BJ (cell line): Measurements from ENCODE around the gene WDCP. TPM values are rescaled to one million over a fixed set of nuclear protein-coding genes. Genes with fewer than 3 reads are reported as not detected.
A peak's percentile ranks its signal among the peaks of the same experiment; 100 is the strongest.

ENCODE experiments used
- CTCF ChIA-PET: fragments of 350-600 bp; formaldehyde crosslinking; extraction: SDS; loops from one replicate; lab custom pipeline; 2021; ENCODE audit warnings: antibody characterized with exemption, inconsistent platforms; lab: Yijun Ruan, JAX
- POLR2A ChIA-PET: fragments of 300-600 bp; sonication (Branson Sonifier 250); formaldehyde crosslinking; extraction: SDS; loops from one replicate; lab custom pipeline; 2021; ENCODE audit warnings: antibody characterized with exemption; lab: Charles Lee
- DNase-seq: peaks from one replicate; pipeline ENCODE4 v3.0.0-alpha.2; 2011; ENCODE audit warnings: low read depth
- H3K27me3 ChIP-seq: 2 replicates; pipeline ENCODE4 v1.6.0; 2011; ENCODE audit warnings: low read length; ENCODE audit not compliant: control insufficient read depth, insufficient read depth
- H3K36me3 ChIP-seq: 2 replicates; pipeline ENCODE4 v1.5.1; 2011; ENCODE audit warnings: low read length; ENCODE audit not compliant: control insufficient read depth, insufficient read depth
- H3K4me3 ChIP-seq: 2 replicates; pipeline ENCODE4 v1.5.1; 2011; ENCODE audit warnings: low read depth, mild to moderate bottlenecking, control low read depth, low read length
- CTCF ChIP-seq: IDR thresholded peaks from 2 replicates; pipeline ENCODE4 v1.5.1; 2011; ENCODE audit warnings: low read depth, mild to moderate bottlenecking, control low read depth, inconsistent platforms, low read length, moderate library complexity; ENCODE audit not compliant: insufficient read depth
- polyA plus RNA-seq: library from polyadenylated mRNA; depleted of rRNA; stranded (reverse); fragments of >200 nt; gene quantifications from 2 replicates; pipeline ENCODE4 v1.2.3, GENCODE V29; 2011

The WDCP gene
- polyA plus RNA-seq, 1 experiment = 10.9 TPM

GRCh38 chr2:24022975-24023575 lies 24.1 kb downstream of the WDCP start:
- peaks cover 5% of the 10 kb centered on the region; the same call in 1 of the 2 replicates for H3K36me3 ChIP-seq
- ChIA-PET CTCF (interaction anchor here (1.4 to 1.5 kb wide), 2 partner anchors 23 to 96 kb away, joined by 3 to 6 read pairs; partner anchors contain the start of gene ATAD2B), POLR2A (no interaction called here)
- H3K4me3 ChIP-seq = no peak overlapping the region
- no peak for DNase-seq
- TF ChIP-seq CTCF = no peak
- H3K27me3 ChIP-seq = no peaks in the 10 kb centered on the region

GRCh38 chr2:24022324-24022974 lies 24.7 kb downstream of the WDCP start:
- peaks cover 5% of the 10 kb centered on the region; the same call in 1 of the 2 replicates for H3K36me3 ChIP-seq
- DNase-seq = no peak
- no peak overlapping the region for H3K4me3 ChIP-seq
- ChIA-PET POLR2A (no interaction called here), CTCF (no interaction called here)
- TF ChIP-seq CTCF = no peak
- no peaks in the 10 kb centered on the region for H3K27me3 ChIP-seq

GRCh38 chr2:24021122-24021998 lies 25.8 kb downstream of the WDCP start:
- TF ChIP-seq CTCF = peak; percentile 29
- CTCF ChIA-PET = interaction anchor here (0.6 kb wide), 1 partner anchor 151 kb away, joined by 4 read pairs; no protein-coding TSS in a partner anchor
- Histone ChIP-seq H3K4me3 (no peak overlapping the region), H3K36me3 (peaks cover 5% of the 10 kb centered on the region; the same call in 1 of the 2 replicates), H3K27me3 (no peaks in the 10 kb centered on the region)
- no peak for DNase-seq
- POLR2A ChIA-PET = no interaction called here

- peaks cover 5% of the 10 kb centered on the region; the same call in 1 of the 2 replicates for H3K36me3 ChIP-seq
- POLR2A ChIA-PET = no interaction called here
- CTCF ChIA-PET = no interaction called here
Observed at GRCh38 chr2:24020244-24020643, 26.9 kb downstream of the WDCP start.

More at GRCh38 chr2:24020244-24020643, 26.9 kb downstream of the WDCP start:
- Histone ChIP-seq H3K4me3 (no peak overlapping the region), H3K27me3 (no peaks in the 10 kb centered on the region)
- no peak for TF ChIP-seq CTCF
- no peak for DNase-seq
